Stimulated activated CD8-positive, alpha-beta memory T cell treated with anti-CD3 and anti-CD28 coated beads, Interleukin-4, amount 100 ng/mL, for 48 hours (primary cell): ENCODE results near the gene CDC73.
"Not testable (repeated sequence)": the region's sequence is repeated elsewhere in the genome, so short reads cannot be mapped to it uniquely, and the experiment has no call there.

ENCODE experiments used
- DNase-seq: peaks from one replicate; pipeline ENCODE4 v3.0.0-alpha.2; 2020

The CDC73 gene

GRCh38 chr1:193114485-193115095, 7.2 kb upstream of the CDC73 start:
- no peak for DNase-seq

GRCh38 chr1:193115629-193116227, 6.1 kb upstream of the CDC73 start:
- DNase-seq = no peak

DNA sequence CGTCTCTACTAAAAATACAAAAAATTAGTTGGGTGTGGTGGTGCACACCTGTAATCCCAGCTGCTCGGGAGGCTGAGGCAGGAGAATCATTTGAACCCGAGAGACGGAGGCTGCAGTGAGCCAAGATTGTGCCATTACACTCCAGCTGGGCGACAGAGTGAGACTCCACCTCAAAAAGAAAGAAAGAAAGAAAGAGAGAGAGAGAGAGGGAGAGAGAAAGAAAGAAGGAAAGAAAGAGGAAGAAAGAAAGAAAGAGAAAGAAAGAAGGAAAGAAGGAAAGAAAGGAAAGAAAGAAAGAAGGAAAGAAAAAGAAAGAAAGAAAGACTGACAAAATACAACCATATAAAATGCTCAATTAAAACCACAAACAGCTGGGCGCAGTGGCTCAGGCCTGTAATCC, 4.7 kb upstream of the CDC73 start:
- DNase-seq = not testable (repeated sequence)

- DNase-seq = no peak
Observed at GRCh38 chr1:193118194-193118593, 3.6 kb upstream of the CDC73 start.

GRCh38 chr1:193118803-193119730, 2.8 kb upstream of the CDC73 start:
- no peak for DNase-seq

DNA sequence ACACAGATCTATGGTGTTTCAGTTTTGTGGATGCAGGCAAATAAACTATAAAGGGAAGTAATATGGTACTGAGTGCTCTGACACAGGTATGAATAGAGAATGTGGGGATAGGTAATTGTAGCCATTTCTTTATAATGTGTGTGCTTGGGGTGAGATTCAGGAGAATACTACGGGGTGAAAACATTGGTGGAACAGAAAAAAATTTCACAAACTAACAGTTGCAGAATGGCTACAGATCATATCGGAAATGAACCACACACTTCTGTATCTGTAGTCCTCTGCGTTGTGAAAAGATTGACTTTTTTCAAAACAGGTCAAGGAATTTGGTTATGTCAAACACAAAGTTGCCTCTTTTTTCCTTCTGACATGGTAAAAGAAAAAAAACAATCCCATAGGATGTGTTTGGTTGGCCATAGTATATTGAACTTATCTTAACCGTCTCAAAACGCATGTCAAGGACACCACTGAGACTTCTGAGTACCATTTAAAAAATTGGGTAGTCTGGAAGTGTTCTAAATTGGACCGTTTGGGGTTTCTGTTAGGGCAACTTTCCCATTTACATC, 1.1 kb upstream of the CDC73 start:
- no peak for DNase-seq

DNA sequence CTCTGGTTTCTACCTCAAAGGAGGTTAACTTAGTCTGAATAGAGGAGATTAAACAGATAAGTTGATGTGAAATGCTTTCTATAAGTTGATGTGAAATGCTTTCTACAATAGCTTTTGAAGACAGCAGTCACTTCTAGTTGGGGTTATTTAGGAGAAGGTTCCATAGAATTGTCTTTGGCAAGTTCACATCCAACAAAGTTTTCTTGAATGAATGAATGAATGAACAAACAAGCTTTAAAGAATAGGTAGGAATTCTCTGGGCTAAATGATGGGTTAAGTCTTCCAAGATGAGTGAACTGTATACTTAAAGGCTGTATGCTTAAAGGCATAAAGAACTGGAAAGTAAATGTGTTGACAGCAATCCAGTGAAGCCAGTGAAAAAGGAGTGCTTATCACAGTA, 1.9 kb downstream of the CDC73 start:
- DNase-seq = no peak

- DNase-seq = no peak
Observed at GRCh38 chr1:193125369-193125768, 3.5 kb downstream of the CDC73 start.

DNA sequence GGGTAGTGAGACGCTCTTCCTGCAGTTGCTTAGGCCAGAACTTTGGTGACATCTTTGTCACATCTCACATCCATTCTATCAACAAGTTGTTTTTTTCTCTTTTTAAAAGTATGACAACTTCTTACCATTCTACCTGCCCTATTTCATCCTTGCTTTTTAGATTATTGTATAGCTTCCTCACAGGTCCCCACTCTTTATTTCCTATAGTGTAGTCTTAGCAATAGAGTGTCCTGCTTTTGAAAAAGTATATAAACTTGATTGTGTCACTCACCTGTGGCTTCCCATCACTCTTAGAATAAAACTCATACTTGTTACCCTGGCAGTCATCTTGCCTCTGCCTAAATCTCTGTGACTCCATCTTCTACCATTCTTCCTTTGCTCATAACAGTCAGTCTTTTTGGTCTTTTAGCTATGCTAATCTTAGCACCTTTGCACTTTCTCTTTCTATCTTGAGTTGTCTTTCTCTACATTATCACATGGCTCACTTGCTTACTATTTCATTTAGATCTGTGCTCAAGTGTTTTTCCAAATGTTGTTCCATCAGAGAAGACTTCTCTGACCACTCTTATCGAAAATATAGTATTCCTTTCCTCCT, 9.5 kb downstream of the CDC73 start:
- DNase-seq = no peak

DNA sequence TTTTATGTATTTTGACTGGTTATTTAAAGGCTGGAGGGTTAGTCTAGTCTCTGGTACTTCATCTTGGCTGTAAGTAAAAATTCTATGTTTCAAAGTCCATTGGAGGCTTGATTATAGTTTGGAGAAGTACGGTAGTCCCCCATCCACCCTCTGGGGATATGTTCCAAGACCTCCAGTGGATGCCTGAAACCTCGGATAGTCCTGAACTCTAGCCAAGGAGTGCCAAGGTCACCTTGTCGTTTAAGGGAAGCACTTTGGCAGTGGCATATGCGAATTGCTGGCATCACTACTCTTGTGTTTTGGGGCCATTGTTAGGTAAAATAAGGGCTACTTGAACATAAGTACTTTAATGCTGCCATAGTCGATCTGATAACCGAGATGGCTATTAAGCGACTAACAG, 18.4 kb downstream of the CDC73 start:
- DNase-seq = no peak

DNA sequence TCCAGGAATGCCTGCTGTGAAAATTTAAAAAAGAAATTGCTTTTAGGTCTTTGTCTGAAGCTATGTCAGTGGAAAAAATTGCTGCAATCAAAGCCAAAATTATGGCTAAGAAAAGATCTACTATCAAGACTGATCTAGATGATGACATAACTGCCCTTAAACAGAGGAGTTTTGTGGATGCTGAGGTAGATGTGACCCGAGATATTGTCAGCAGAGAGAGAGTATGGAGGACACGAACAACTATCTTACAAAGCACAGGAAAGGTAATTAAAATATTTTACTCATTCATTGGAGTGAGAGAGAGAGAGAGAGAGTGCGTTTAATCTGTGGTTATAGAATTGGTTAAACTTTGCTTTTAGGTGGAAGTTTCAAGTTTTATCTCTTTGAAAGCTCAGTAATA, 20.0 kb downstream of the CDC73 start:
- no peak for DNase-seq

DNA sequence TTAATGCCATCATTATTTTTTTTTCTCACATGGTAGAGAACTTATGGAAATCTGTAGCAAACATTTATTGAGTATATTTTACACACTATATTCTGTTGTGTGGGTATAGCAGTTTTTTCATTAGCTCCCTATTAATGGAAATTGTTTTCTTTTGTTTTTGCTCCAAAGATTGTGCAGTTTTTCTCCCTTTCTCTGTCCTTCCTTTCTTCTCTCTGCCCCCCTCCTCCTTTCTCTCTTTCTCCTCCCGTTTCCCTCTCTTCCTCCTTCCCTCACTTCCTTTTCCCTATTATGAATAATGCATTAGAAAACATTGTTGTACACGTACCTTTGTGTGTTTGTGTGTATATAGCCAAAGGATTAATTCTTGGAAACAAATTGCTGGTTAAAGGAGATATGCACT, 20.6 kb downstream of the CDC73 start:
- DNase-seq = no peak

DNA sequence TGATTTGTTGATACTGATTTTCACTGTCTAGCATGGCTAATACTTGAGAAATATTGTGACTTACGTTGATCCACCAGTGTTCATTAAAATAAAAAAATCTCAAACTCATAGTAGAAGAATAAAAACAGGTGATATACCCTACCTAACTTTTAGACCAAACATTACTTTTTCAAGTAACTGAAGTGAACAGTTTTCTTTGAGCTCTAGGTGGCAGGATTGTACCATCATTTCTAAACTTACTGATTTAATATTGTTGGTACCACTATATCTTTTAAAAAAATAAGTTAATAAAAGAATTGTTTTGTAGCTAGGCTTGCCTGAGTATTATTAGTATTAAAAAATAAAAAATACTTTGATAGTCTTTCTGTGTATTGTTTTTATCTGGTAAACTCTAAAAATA, 21.5 kb downstream of the CDC73 start:
- no peak for DNase-seq

DNA sequence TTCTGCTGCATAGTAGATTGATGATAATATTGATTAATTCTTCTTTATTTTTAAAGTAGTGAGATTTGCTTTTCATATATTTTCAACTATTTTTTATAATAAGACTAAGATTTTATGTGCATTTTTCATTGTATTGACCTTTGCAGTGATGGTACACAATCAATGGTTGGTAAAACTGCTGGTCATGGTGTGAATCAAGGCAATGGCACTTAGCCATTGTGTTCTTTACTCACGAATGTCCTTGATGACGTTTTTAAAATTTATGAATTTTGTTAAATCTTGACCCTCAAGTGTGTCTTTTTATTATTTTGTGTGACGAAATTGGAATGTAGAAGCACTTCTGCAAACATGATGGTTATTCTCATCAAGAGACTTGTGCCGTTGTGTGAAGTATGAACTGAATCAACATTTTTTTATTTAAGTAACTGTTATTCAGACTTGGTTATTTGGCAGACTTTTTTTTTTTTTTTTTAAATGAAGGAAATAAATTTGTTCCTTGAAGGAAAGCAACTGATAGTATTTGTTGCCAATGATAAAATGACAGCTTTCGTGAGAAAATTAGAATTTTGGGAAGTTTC, 22.6 kb downstream of the CDC73 start:
- DNase-seq = no peak

- no peak for DNase-seq
Observed at GRCh38 chr1:193144999-193145398, 23.2 kb downstream of the CDC73 start.

DNA sequence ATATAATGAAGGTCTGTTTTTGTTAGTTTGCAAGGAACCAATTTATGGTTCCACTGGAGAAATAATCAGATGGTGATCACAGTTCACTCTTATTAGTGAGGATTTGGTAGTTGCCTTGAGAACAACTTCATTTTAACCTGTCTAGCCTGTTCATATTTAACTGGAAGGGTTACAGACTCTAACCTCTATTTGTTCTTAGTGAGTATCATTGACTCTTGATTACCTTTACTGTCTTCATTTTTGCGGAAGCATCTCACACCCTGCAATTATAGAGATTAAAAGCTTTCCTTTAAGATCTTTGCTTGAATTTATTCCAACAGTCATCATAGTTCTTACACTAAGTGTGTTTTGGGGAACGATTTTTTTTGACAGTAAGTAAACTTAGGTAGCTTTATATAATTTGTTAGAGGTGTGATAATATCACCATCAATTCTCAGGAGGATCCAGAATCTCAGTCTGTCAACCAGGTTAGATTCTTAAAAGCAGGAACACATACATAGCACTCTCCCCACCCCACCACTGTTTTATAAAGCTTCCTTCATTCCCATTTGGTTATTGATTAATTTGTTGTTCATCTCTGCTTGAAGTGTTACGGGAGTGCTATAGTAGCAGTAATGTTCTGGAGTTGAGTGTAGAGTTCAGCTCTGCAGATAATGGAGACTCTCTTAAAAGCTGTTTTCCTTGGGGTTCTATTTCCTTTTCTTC, 34.4 kb downstream of the CDC73 start:
- DNase-seq = no peak

GRCh38 chr1:193156822-193157142, 35.0 kb downstream of the CDC73 start:
- no peak for DNase-seq

DNA sequence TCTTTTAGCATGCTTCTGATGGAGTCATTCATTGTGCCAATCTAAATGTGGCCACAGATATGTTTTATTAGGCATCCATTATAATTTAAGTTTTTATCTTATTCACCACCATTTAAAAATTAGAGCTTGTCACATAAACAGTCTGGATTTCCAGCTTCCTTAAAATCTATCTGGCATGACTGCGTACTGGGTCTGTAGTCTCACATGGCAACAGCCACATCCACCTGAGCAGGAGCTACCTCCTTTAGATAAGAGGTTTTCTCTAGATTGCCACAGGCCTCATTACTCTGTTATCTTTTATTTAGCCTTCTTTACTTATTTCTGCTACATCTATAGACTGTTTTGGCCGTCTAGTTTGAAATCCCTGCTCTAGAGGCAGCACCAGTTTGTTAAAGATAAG, 35.5 kb downstream of the CDC73 start:
- no peak for DNase-seq

- no peak for DNase-seq
Observed at GRCh38 chr1:193176113-193176512, 54.3 kb downstream of the CDC73 start.

DNA sequence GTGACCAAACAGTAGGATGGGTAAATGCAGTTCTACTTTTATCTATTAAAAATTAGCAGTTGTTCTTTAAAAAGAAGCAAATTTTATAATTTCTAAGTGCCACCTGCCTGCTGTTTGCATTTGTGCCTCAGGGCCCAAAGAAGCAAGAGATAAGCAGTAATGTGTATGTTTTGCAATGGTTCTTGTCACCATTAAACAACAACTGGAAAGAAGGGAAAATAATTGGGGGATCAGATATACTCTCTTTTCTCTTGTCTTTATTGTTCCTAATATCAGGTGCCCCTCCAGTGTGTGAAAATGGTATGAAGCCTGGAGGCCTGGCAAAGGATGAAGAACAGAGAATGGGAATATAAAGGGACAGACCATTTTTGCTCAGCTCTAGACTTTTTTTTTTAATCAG, 55.0 kb downstream of the CDC73 start:
- no peak for DNase-seq

DNA sequence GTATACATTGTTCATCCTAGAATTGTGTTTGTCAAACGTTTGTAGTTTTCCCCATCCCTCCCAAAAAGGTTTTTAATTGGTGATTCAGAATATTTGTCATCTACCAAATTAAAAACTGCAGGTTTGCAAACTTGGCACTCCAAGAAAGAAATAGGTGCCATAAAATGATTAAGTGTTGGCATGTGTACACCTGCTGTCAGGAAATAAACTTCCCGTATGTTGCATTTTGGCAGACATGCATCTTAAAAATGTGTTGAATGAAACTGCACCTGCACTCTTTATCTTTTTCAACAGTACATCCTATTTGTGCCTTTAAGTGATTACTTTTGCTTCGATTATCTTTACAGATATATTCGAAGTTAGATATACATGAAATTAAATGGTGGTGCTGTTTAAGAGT, 57.3 kb downstream of the CDC73 start:
- DNase-seq = no peak

GRCh38 chr1:193181536-193181935, 59.7 kb downstream of the CDC73 start:
- no peak for DNase-seq

DNA sequence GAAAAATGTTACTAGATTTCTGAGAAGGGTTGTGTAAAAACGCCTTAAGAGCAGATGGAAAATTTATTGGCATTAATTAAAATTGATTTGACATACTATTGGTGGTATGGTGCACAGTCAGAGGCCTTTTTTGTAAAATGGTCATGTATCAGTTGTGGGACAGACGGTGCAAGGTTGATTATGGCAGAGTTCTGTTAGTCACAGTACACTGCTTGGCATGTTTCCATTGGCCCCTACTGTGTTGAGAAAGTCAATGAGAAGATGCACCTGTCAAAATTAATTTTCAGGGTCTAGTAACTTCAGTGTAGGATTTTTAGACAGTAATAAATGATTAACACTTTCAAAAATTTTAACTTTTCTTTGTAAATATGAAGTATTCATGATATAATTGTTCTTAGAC, 60.2 kb downstream of the CDC73 start:
- no peak for DNase-seq
